ENCODE data around the gene WNT8A. TPM values are rescaled to one million over a fixed set of nuclear protein-coding genes. Genes with fewer than 3 reads are reported as not detected.

The WNT8A gene
- polyA plus RNA-seq, 1 donor from 2014 or later: 0.26 TPM

DNA sequence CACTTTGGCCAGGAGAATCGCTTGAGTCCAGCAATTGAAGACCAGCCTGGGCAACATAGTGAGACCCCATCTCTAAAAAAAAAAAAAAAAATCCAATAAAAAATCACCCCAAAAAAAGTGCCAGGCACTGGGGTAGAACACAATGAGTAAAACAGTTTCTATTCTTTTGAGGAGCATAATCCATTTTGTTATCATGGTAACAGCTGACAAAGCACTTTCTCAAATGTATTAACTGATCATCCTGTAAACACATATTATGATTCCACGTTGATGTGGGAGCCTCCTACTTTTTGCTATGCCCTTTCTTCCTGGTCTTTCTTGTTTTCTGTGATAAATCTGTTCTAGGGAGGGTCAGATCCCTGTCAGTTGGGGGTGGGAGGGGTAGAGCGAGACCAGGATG, 30.3 kb upstream of the WNT8A start:
- H4K20me1 ChIP-seq (ENCODE audit: insufficient read depth): no peaks in the 10 kb centered on the region
- no peak overlapping the region for H3K27ac ChIP-seq (ENCODE audit: low read length)
- H3K9me2 ChIP-seq (ENCODE audit: insufficient read depth, low read length): no peaks in the 10 kb centered on the region
- no peaks in the 10 kb centered on the region for H3K36me3 ChIP-seq (ENCODE audit: insufficient read depth, low read length)
- H3K9ac ChIP-seq (ENCODE audit: low read length): no peak overlapping the region
- H3K27me3 ChIP-seq (ENCODE audit: insufficient read depth, low read depth, low read length): no peaks in the 10 kb centered on the region
- H3F3A ChIP-seq (ENCODE audit: insufficient read depth, low read length, poor library complexity, severe bottlenecking): no peaks in the 10 kb centered on the region
- H3K79me2 ChIP-seq (replicated peaks; ENCODE audit: insufficient read depth, low read length): no peaks in the 10 kb centered on the region
- H3K4me3 ChIP-seq (ENCODE audit: low read length): no peak overlapping the region
- TF ChIP-seq, protein P1, sequence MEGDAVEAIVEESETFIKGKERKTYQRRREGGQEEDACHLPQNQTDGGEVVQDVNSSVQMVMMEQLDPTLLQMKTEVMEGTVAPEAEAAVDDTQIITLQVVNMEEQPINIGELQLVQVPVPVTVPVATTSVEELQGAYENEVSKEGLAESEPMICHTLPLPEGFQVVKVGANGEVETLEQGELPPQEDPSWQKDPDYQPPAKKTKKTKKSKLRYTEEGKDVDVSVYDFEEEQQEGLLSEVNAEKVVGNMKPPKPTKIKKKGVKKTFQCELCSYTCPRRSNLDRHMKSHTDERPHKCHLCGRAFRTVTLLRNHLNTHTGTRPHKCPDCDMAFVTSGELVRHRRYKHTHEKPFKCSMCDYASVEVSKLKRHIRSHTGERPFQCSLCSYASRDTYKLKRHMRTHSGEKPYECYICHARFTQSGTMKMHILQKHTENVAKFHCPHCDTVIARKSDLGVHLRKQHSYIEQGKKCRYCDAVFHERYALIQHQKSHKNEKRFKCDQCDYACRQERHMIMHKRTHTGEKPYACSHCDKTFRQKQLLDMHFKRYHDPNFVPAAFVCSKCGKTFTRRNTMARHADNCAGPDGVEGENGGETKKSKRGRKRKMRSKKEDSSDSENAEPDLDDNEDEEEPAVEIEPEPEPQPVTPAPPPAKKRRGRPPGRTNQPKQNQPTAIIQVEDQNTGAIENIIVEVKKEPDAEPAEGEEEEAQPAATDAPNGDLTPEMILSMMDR (IDR thresholded peaks at IDR 0.05; ENCODE audit: poor library complexity, severe bottlenecking): no peak
- no peak for TF ChIP-seq POLR2AphosphoS5 (IDR thresholded peaks at IDR 0.05)
- TF ChIP-seq EP300 (conservative IDR thresholded peaks at IDR 0.05; ENCODE audit: poor library complexity, severe bottlenecking): no peak
- TF ChIP-seq MXI1 (conservative IDR thresholded peaks at IDR 0.05; ENCODE audit: poor library complexity, severe bottlenecking): no peak
- TF ChIP-seq REST (IDR thresholded peaks at IDR 0.05; ENCODE audit: borderline replicate concordance): no peak
- TF ChIP-seq SMC3 (conservative IDR thresholded peaks at IDR 0.05; ENCODE audit: poor library complexity): no peak
- no peak for TF ChIP-seq RAD21 (conservative IDR thresholded peaks at IDR 0.05)
- no peak for TF ChIP-seq EZH2 (IDR thresholded peaks at IDR 0.05; ENCODE audit: borderline replicate concordance, insufficient read depth, low read length, poor library complexity, severe bottlenecking)
- no peak for TF ChIP-seq TAF1 (IDR thresholded peaks at IDR 0.05; ENCODE audit: low read depth)
- H3K4me2 ChIP-seq (ENCODE audit: low read length): no peak overlapping the region
- no peak overlapping the region for H2AFZ ChIP-seq (ENCODE audit: low read depth, low read length)
- no peaks in the 10 kb centered on the region for H3K9me3 ChIP-seq (ENCODE audit: low read length)

DNA sequence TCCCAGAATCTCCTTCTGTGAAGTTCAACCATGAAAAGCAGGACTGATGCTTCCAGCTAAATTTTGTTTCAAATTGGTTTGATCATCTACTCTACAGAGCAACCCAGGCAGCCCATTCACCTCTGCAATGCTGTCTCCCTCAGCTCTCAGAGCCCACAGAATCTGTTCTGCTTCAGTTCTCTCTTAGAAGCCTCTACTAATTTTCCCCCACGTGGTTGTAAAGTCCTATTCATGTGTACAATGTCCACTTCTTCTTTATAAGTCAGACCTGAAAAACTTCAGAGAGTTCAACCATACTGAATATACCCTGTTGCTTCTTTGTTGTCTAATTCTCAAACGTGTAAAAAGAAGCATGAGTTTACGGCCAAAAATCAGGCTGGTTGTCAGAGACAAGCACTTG, 29.6 kb upstream of the WNT8A start:
- no peak for TF ChIP-seq MXI1 (conservative IDR thresholded peaks at IDR 0.05; ENCODE audit: poor library complexity, severe bottlenecking)
- no peak for TF ChIP-seq POLR2AphosphoS5 (IDR thresholded peaks at IDR 0.05)
- no peak for TF ChIP-seq REST (IDR thresholded peaks at IDR 0.05; ENCODE audit: borderline replicate concordance)
- TF ChIP-seq EP300 (conservative IDR thresholded peaks at IDR 0.05; ENCODE audit: poor library complexity, severe bottlenecking): no peak
- no peak for TF ChIP-seq SMC3 (conservative IDR thresholded peaks at IDR 0.05; ENCODE audit: poor library complexity)
- H3K9me2 ChIP-seq (ENCODE audit: insufficient read depth, low read length): no peaks in the 10 kb centered on the region
- no peaks in the 10 kb centered on the region for H3K36me3 ChIP-seq (ENCODE audit: insufficient read depth, low read length)
- no peaks in the 10 kb centered on the region for H3F3A ChIP-seq (ENCODE audit: insufficient read depth, low read length, poor library complexity, severe bottlenecking)
- no peaks in the 10 kb centered on the region for H4K20me1 ChIP-seq (ENCODE audit: insufficient read depth)
- no peaks in the 10 kb centered on the region for H3K79me2 ChIP-seq (replicated peaks; ENCODE audit: insufficient read depth, low read length)
- no peaks in the 10 kb centered on the region for H3K27me3 ChIP-seq (ENCODE audit: insufficient read depth, low read depth, low read length)
- H3K9ac ChIP-seq (ENCODE audit: low read length): no peak overlapping the region
- H3K4me2 ChIP-seq (ENCODE audit: low read length): no peak overlapping the region
- no peak overlapping the region for H2AFZ ChIP-seq (ENCODE audit: low read depth, low read length)
- H3K9me3 ChIP-seq (ENCODE audit: low read length): no peaks in the 10 kb centered on the region
- H3K27ac ChIP-seq (ENCODE audit: low read length): no peak overlapping the region
- H3K4me3 ChIP-seq (ENCODE audit: low read length): no peak overlapping the region

Measured in neural cell (in vitro differentiated cells).